Panc1 (cell line): ENCODE measurements around the gene SLCO4A1. TPM values are rescaled to one million over a fixed set of nuclear protein-coding genes. Genes with fewer than 3 reads are reported as not detected.

ENCODE experiments used
- ATAC-seq: fragments of 200-7000 bp; cut with Tn5 transposase; 2 replicates; pipeline ENCODE4 v1.9.1; 2020; ENCODE audit warnings: mild to moderate bottlenecking, moderate library complexity
- BruUV-seq: library from RNA; stranded (reverse); fragments of 400-500 nt; replicated peaks from 2 replicates; lab custom pipeline; 2021; lab: Mats Ljungman, UMichigan
- CTCF ChIA-PET: fragments of 300-600 bp; sonication (Branson Sonifier 250); formaldehyde crosslinking; loops from one replicate; lab custom pipeline; 2022; ENCODE audit warnings: antibody characterized with exemption; lab: Charles Lee
- POLR2A ChIA-PET: fragments of 300-600 bp; sonication (Branson Sonifier 250); formaldehyde crosslinking; loops from one replicate; lab custom pipeline; 2022; ENCODE audit warnings: antibody characterized with exemption; lab: Charles Lee
- DNase-seq: peaks from one replicate; pipeline ENCODE4 v3.0.0-alpha.2; 2010; ENCODE audit warnings: low read depth, low spot score
- H3K27ac ChIP-seq: 2 replicates; pipeline ENCODE4 v1.5.1; 2011; ENCODE audit warnings: mild to moderate bottlenecking, low read length, inconsistent platforms
- H3K27me3 ChIP-seq: fragments of 200-500 bp; sonication (Bioruptor generic); 2 replicates; pipeline ENCODE4 v1.6.0; 2014; ENCODE audit warnings: low read length, inconsistent platforms; ENCODE audit not compliant: control insufficient read depth, insufficient read depth
- H3K36me3 ChIP-seq: fragments of 200-500 bp; sonication (Bioruptor generic); 2 replicates; pipeline ENCODE4 v1.5.1; 2014; ENCODE audit warnings: inconsistent platforms, mild to moderate bottlenecking, low read length, moderate library complexity; ENCODE audit not compliant: control insufficient read depth, insufficient read depth
- H3K4me1 ChIP-seq: 2 replicates; pipeline ENCODE4 v1.5.1; 2011; ENCODE audit warnings: inconsistent platforms, mild to moderate bottlenecking, low read length, moderate library complexity; ENCODE audit not compliant: control insufficient read depth, insufficient read depth
- H3K4me3 ChIP-seq, 2 experiments: 2 replicates each; pipeline ENCODE4 v1.5.1; 2011 to 2012; ENCODE audit warnings: low read depth in 2 of 2, low read length in 2 of 2, mild to moderate bottlenecking in 2 of 2, inconsistent platforms in 1 of 2, moderate library complexity in 1 of 2
- H3K9me3 ChIP-seq: fragments of 200-500 bp; sonication (Bioruptor generic); 2 replicates; pipeline ENCODE4 v1.5.1; 2014; ENCODE audit warnings: low read depth, mild to moderate bottlenecking, inconsistent platforms, low read length, moderate library complexity; ENCODE audit not compliant: control insufficient read depth, insufficient read depth
- CTCF ChIP-seq: fragments of 450-650 bp; IDR thresholded peaks from 2 replicates; pipeline ENCODE4 v1.5.1; 2017; ENCODE audit warnings: mild to moderate bottlenecking
- POLR2AphosphoS5 ChIP-seq: IDR thresholded peaks from 2 replicates; pipeline ENCODE4 v1.6.1; 2012; ENCODE audit warnings: mild to moderate bottlenecking, low read depth, low read length, moderate library complexity
- SIN3A ChIP-seq: IDR thresholded peaks from 2 replicates; pipeline ENCODE4 v1.6.1; 2012; ENCODE audit warnings: low read depth, mild to moderate bottlenecking, low read length, moderate library complexity, borderline replicate concordance; ENCODE audit not compliant: insufficient read depth
- TCF7L2 ChIP-seq: IDR thresholded peaks from 2 replicates; pipeline ENCODE4 v1.6.1; 2011; ENCODE audit warnings: mild to moderate bottlenecking, low read depth, low read length, inconsistent platforms
- in situ Hi-C: cut with HindIII; loops from 2 replicates; pipeline ENCODE4 v1.10.0; 2016; ENCODE audit warnings: low sequenced_read_pairs, low pct_unique_long_range_greater_than_20kb
- intact Hi-C: fragments of 100-400 bp; cut with micrococcal nuclease; formaldehyde crosslinking; loops from one replicate; pipeline ENCODE4 v1.10.0; 2022; ENCODE audit not compliant: unreplicated experiment
- total RNA-seq: library from RNA; stranded (reverse); gene quantifications from one replicate; pipeline ENCODE4 v1.2.1, GENCODE V29; 2021; ENCODE audit not compliant: unreplicated experiment
- TF ChIP-seq, protein P1 (sequence below), 2 experiments: IDR thresholded peaks; 2 replicates each; pipeline ENCODE4 v1.6.1; 2011 to 2012; ENCODE audit warnings: low read depth in 2 of 2, control low read depth in 1 of 2, low read length in 1 of 2, mild to moderate bottlenecking in 1 of 2, moderate library complexity in 1 of 2; ENCODE audit not compliant: insufficient read depth in 1 of 2

The SLCO4A1 gene
- total RNA-seq, 1 experiment from 2014 or later = 167 TPM

DNA sequence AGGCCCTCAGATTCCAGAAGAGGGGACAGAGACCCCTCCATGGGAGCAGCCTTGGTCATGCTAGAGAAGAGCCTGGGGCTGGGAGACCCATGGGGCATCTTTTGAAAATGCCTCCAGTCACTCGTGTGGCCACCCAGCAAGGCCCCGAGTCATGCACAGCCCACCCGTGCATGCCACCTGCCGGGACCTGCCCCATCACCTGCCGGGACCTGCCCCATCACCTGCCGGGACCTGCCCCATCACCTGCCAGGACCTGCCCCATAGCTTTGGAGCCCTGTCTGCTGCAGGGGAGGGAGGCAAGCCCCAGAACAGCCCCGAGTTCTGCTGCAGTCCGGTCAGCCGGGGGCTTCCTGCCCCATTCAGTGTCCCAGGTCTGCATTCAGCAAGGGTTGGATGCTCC lies 37.5 kb upstream of the SLCO4A1 start:
- H3K4me3 ChIP-seq = no peak overlapping the region
- ChIA-PET POLR2A (interaction anchor here (0.6 kb wide), 1 partner anchor 596 kb away, joined by 3 read pairs; no protein-coding TSS in a partner anchor), CTCF (no interaction called here)
- in situ Hi-C loops (no loop called here), intact Hi-C loops (loop anchor here (5.0 kb wide), 1 partner anchor 112 kb away; no protein-coding TSS in a partner anchor)
- no peaks in the 10 kb centered on the region for H3K36me3 ChIP-seq
- DNase-seq = no peak
- H3K9me3 ChIP-seq = no peaks in the 10 kb centered on the region
- no peak for TF ChIP-seq CTCF
- no peak for TF ChIP-seq SIN3A
- no peak for TF ChIP-seq TCF7L2
- TF ChIP-seq, protein P1, sequence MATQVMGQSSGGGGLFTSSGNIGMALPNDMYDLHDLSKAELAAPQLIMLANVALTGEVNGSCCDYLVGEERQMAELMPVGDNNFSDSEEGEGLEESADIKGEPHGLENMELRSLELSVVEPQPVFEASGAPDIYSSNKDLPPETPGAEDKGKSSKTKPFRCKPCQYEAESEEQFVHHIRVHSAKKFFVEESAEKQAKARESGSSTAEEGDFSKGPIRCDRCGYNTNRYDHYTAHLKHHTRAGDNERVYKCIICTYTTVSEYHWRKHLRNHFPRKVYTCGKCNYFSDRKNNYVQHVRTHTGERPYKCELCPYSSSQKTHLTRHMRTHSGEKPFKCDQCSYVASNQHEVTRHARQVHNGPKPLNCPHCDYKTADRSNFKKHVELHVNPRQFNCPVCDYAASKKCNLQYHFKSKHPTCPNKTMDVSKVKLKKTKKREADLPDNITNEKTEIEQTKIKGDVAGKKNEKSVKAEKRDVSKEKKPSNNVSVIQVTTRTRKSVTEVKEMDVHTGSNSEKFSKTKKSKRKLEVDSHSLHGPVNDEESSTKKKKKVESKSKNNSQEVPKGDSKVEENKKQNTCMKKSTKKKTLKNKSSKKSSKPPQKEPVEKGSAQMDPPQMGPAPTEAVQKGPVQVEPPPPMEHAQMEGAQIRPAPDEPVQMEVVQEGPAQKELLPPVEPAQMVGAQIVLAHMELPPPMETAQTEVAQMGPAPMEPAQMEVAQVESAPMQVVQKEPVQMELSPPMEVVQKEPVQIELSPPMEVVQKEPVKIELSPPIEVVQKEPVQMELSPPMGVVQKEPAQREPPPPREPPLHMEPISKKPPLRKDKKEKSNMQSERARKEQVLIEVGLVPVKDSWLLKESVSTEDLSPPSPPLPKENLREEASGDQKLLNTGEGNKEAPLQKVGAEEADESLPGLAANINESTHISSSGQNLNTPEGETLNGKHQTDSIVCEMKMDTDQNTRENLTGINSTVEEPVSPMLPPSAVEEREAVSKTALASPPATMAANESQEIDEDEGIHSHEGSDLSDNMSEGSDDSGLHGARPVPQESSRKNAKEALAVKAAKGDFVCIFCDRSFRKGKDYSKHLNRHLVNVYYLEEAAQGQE (IDR thresholded peaks at IDR 0.05; ENCODE audit: insufficient read depth in 1 of 2, low read depth in 2 of 2, low read length in 1 of 2) = no peak
- no peak for TF ChIP-seq POLR2AphosphoS5
- ATAC-seq = no peak
- H3K27ac ChIP-seq = peak overlapping the region; percentile 98
- no TSS peak for BruUV-seq
- peaks cover 81% of the 10 kb centered on the region for H3K4me1 ChIP-seq
- no peaks in the 10 kb centered on the region for H3K27me3 ChIP-seq

- Histone ChIP-seq H3K27ac (peak overlapping the region; percentile 98), H3K4me3 (no peak overlapping the region), H3K9me3 (no peaks in the 10 kb centered on the region), H3K4me1 (peaks cover 81% of the 10 kb centered on the region), H3K36me3 (no peaks in the 10 kb centered on the region), H3K27me3 (no peaks in the 10 kb centered on the region)
- TF ChIP-seq, protein P1 (IDR thresholded peaks at IDR 0.05; ENCODE audit: insufficient read depth in 1 of 2, low read depth in 2 of 2, low read length in 1 of 2) = no peak
- TF ChIP-seq SIN3A = no peak
- TF ChIP-seq POLR2AphosphoS5 = no peak
- no peak for TF ChIP-seq CTCF
- no peak for TF ChIP-seq TCF7L2
- ATAC-seq = no peak
- in situ Hi-C loops = no loop called here
- CTCF ChIA-PET = interaction anchor here (0.5 kb wide), 1 partner anchor 62 kb away, joined by 9 read pairs; no protein-coding TSS in a partner anchor
- POLR2A ChIA-PET = interaction anchor here (0.6 kb wide), 1 partner anchor 596 kb away, joined by 3 read pairs; no protein-coding TSS in a partner anchor
- BruUV-seq = no TSS peak
- intact Hi-C loops = loop anchor here (5.0 kb wide), 1 partner anchor 113 kb away; no protein-coding TSS in a partner anchor
- no peak for DNase-seq
These were observed 36.9 kb upstream of the SLCO4A1 start for GRCh38 chr20:62605236-62605943.
